Measurements from ENCODE around the gene SHROOM2.

SHROOM2 gene

GRCh38 chrX:9871701-9872268, 85.6 kb downstream of the SHROOM2 start:
- DNase-seq, result no peak

DNA sequence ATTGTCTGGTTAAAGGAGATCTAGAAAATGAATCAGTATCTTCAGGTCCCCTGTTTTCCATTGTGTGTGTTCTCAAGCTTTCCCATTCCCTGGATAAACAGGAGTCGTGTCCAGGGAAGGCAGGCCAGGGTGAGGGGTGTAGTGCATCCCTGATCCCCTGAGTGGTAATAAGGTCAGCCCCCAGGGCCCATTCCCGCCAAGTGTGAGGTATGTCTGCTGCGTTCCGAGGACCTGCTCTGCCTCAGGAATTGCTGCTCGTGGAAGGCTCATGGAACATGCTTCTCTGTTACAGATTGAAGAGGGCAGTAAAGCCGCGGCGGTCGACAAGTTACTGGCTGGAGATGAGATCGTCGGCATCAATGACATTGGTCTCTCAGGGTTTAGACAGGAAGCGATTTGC, 87.1 kb downstream of the SHROOM2 start:
- no peak for DNase-seq

DNA sequence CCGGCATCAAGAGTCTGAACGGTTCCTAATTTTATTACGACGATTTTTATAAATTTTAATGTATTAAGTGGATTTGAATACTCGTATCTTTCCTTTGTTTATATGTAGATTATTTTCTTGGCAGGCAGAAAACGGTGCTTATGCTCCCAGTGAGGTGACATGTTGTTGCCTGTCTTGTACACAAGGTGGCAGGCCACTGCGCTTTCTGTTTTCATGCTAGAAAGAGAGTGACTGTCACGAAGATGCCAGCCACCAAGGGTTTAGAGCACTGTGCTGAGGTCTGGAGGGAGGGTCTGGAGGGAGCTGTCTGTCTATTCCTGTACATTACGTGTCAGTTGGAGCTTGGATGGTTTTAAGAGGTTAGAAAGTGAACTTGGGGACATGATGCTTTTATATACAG, 87.7 kb downstream of the SHROOM2 start:
- peak; percentile 22 for DNase-seq

- no peak for DNase-seq
These were observed 88.3 kb downstream of the SHROOM2 start for GRCh38 chrX:9874483-9874882.

DNA sequence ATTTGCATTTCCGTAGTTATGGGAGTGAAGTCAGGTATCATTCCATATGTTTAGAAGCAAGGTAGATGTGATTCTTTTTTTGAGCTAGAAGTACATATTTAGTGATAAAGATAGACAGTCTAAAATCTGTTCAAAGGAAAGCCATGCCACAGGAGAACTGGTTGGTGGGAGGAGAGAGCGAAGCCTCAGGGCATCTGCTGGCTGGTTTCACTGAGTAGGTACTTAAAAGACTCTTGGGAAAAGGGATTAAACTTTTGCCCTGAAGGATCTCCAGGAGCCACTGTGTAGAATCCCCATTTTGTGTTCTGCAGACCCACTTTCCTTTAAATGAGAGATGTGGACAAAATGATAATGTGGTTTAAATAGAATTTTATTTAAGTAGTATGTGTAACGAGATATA, 89.6 kb downstream of the SHROOM2 start:
- no peak for DNase-seq

DNA sequence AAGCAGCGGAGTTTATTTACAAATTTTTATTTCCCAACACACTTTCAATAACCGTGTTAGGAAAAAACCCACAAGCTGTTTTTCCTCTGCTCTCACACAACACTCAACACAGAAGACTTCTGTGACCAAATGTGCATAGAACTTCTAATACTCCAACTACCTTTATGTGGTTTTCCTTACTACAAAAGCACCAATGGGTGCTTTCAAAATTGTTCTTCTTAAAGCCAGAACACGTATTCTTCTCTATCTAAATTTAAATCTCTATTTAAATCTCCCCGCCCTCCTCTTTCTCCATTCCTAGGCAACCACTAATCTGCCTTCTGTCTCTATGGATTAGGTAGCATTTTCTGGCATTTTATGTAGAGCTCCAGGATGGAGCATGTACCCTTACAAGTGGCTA, 90.0 kb downstream of the SHROOM2 start:
- DNase-seq, result no peak

DNA sequence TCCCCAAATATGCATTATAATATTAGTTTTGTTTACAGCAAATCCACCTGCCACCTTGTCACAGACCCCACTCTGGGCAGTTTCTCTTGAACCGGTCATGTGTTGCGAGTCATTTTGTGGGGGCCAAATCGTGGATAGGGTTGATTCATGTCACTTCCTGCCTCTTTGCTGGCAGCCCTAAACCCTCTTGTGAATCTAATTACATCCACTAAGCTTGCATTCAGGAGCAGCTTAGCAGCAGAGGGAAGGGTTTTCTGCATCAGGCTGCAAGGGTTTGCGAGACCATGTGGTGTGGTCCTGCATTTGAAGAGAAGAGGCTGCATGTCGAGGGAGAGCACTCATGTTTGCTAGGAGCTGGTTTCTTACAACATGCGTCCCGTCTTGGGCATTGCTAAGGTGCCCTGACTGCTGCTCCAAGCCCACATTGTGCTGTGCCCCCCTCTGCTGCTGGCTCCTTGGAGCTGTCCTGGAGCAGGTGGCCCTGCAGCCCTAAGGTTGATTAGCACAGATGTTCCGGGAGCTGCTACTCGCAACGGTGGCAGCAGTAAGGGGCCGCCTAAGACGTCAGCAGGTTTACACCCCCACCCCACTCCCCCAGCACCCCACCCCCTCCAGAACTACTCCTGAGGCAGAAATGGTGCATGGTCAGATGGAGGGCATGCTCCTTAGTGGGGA, 92.1 kb downstream of the SHROOM2 start:
- no peak for DNase-seq

DNA sequence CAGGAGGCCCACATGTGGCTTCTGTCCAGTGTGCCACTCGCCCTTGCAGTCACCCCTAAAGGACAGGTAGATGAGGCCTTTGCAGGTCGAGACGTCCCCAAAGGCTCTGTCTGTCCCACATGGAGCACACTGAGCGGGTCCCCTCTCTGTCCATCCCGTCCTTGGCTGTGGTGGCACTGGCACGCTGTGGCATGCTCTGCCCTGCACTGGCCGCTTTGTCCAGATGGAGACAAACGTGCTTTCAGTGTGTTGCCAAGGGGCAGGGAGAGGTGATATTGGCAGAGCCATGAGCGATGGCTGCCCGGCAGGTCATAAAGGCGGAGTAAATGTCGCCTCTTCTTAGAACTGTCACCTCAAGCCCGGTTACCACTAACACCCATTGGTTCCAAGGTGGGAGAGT, 94.0 kb downstream of the SHROOM2 start:
- DNase-seq, result no peak

DNA sequence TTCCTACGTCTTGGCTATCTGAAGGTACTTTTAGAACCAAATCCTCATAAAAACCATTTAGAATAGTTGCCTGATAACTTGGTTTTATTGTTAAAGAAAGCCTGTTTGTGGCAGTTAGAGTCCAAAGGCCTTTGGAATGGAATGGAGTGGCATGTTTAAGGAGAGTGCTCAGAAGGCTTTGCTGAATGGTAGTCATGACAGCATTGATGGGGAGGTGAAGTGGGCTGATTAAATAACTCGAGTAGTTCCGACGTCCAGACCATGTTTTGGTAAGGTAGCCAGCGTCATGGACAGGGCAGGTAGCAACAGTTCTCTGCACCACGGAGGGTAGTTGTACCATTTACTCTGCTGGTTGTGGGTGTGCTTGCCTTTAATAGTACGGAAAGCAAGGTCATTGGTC, 94.6 kb downstream of the SHROOM2 start:
- DNase-seq, result no peak

DNA sequence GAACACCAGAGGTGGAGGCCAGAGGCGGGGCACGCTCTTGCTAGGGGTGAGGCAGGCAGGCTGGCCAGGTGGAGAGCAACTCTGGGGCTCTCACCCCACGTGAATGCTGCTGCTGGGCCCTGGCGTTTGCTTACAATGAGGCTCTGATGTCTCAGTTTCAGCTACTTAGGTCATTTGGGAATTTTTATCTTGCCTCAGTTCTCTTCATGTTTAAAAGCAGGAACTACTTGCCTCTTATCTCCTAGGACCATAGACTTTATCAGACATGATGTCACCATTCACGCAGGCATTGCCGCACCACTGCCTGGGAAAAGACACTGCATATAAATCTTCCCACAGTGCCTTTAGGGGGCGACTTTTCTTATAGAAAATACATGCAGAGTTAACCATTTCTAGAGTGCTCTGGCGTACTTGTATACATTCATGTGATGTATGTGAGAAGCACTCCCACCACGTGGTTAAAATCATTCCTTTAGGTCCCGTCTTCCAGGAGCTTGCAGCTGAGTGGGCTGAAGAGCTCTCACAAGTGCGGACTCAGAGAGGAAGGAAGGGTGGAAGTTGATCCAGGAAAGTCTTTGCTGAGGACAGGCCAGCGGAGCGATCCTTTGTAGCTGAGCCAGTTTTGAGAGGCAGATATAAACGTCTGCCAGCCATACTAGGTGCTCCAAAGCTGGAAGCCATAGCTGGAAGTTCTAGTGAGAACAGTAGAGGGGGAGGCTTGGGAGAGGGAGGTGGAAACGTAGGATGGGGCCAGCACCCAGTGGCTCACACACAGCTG, 96.6 kb downstream of the SHROOM2 start:
- DNase-seq, result no peak

DNA sequence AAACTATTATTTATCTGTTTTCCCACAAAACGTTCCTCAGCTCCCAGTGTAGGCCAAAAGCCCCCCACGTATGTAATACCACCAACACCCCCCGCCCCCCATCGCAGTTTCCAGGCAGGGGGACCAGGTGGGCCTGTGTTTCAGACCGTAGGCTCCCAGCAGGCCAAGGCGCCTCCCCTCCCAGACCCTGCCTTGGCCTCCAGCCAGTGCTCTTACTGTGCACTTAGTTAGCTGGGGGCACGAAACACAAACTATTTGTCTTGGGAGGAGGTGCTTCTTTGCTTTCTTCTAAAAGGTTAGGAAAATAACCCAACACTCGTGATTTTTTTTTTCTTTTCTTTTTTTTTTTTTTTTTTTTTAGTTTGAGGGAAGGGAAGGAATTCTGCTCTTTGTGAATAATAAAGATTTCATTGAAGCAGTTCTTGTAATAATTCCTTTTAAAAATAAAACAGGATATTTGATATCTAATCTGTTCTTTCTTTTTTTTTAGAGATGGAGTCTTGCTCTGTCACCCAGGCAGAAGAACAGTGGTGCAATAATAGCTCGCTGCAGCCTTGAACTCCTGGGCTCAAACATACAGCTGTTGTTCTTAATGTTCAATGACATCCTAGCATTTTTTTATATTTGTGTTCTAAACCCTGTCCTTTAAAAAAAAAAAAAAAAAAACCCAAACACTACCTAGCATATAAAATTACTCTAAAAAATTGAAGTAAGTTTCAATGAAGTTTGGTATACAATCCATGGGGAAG, 98.0 kb downstream of the SHROOM2 start:
- DNase-seq, result no peak

- DNase-seq, result peak; percentile 77
These were observed 98.9 kb downstream of the SHROOM2 start for GRCh38 chrX:9885150-9885549.

DNA sequence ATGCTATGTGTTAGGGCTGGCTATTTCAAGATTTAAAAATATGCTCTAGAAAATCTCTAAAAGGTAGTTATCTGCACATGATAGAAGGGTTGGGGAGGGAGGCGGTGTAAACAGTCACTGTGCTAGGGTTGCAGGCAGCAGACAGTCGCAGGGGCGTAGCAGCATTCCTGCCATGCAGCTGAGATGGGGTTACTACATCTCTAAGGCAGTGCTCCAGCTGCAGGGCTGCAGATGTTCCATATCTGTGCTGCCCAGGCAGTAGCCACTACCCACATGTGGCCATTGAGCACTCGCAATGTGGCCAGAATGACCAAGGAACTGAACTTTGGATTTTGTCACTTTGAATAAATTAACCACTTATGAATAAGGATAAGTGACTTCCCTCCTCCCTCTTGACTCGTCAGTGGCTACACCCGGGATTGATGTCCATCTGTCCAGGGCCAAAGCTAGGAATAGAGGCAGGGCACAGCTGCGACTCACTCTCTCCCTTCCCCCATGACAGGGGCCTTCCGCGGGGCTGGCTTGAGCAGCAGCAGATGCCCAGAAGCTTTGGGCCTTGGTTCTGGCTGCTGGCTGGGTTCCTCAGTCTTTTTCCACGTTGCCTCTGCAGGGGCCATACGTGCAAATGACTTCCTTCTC, 101.5 kb downstream of the SHROOM2 start:
- DNase-seq, result no peak

- DNase-seq, result no peak
These were observed 102.8 kb downstream of the SHROOM2 start for GRCh38 chrX:9888953-9889470.

DNA sequence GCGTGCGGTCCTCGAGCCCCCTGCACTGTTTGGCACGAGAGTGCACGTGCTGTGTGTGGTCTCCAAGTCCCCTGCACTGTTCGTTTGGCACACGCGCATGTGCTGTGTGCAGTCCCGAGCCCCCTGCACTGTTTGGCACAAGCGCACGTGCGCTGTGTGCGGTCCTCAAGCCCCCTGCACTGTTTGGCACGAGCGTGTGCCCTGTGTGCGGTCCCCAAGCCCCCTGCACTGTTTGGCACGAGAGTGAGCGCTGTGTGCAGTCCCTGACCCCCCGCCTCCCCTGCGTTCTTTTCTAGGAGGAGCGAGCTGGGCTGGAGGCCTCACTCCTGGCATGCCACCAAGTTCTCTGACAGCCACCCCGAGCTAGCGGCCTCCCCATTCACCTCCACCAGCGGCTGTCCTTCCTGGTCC, 104.5 kb downstream of the SHROOM2 start:
- DNase-seq, result no peak

GRCh38 chrX:9895225-9895912, 109.1 kb downstream of the SHROOM2 start:
- no peak for DNase-seq

DNA sequence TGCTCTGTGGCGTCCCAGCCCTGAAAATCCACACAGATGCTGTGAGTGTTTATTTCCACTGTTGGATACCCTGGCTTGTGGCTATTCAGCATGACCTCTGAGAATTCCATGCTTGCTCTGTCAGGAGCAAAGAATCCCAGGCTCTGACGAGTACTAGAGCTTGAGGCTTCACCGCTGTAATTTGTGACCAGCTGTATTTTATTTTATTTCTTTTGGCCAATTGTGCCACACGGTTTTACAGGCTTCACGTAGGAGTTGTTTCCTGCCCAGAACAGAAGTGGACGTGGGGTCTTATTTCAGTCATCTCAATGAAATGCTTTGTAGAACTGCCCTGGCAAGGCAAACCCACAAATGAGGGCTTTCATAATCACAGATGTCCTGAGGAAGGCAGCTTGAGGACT, 111.5 kb downstream of the SHROOM2 start:
- no peak for DNase-seq

- DNase-seq, result peak; percentile 71
These were observed 113.4 kb downstream of the SHROOM2 start for GRCh38 chrX:9899640-9900111.

DNA sequence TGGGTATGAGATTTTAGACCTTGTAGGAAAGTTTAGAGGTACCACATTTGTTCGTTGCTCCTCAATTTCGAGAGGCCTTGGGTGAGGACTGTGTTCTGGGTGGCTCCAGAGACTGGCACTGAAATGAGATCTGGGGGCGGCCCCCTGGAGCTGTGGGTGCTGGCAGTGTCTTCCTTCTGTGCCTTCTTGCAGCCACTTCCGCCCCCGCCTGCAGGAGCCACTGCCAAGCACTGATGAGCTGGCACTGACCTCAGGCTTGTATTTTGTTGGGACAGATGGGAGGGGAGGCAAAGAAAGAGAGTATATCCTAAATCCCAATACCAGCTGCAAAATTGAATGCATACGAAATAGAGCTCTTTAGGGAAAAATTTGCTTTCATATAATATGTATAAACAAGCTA, 116.4 kb downstream of the SHROOM2 start:
- peak; percentile 2 for DNase-seq

GRCh38 chrX:9903146-9903545, 116.9 kb downstream of the SHROOM2 start:
- no peak for DNase-seq

GRCh38 chrX:9905288-9905687, 119.1 kb downstream of the SHROOM2 start:
- DNase-seq, result no peak

GRCh38 chrX:9905721-9906120, 119.5 kb downstream of the SHROOM2 start:
- no peak for DNase-seq
